Right hindlimb (tissue), 1 donor: ENCODE data around the gene SLC4A2.
"Not testable (repeated sequence)": the region's sequence is repeated elsewhere in the genome, so short reads cannot be mapped to it uniquely, and the experiment has no call there.

ENCODE experiments used
- DNase-seq: peaks from one replicate; pipeline ENCODE4 v3.0.0-alpha.2; 2018

The SLC4A2 gene, protein sequence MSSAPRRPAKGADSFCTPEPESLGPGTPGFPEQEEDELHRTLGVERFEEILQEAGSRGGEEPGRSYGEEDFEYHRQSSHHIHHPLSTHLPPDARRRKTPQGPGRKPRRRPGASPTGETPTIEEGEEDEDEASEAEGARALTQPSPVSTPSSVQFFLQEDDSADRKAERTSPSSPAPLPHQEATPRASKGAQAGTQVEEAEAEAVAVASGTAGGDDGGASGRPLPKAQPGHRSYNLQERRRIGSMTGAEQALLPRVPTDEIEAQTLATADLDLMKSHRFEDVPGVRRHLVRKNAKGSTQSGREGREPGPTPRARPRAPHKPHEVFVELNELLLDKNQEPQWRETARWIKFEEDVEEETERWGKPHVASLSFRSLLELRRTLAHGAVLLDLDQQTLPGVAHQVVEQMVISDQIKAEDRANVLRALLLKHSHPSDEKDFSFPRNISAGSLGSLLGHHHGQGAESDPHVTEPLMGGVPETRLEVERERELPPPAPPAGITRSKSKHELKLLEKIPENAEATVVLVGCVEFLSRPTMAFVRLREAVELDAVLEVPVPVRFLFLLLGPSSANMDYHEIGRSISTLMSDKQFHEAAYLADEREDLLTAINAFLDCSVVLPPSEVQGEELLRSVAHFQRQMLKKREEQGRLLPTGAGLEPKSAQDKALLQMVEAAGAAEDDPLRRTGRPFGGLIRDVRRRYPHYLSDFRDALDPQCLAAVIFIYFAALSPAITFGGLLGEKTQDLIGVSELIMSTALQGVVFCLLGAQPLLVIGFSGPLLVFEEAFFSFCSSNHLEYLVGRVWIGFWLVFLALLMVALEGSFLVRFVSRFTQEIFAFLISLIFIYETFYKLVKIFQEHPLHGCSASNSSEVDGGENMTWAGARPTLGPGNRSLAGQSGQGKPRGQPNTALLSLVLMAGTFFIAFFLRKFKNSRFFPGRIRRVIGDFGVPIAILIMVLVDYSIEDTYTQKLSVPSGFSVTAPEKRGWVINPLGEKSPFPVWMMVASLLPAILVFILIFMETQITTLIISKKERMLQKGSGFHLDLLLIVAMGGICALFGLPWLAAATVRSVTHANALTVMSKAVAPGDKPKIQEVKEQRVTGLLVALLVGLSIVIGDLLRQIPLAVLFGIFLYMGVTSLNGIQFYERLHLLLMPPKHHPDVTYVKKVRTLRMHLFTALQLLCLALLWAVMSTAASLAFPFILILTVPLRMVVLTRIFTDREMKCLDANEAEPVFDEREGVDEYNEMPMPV

DNA sequence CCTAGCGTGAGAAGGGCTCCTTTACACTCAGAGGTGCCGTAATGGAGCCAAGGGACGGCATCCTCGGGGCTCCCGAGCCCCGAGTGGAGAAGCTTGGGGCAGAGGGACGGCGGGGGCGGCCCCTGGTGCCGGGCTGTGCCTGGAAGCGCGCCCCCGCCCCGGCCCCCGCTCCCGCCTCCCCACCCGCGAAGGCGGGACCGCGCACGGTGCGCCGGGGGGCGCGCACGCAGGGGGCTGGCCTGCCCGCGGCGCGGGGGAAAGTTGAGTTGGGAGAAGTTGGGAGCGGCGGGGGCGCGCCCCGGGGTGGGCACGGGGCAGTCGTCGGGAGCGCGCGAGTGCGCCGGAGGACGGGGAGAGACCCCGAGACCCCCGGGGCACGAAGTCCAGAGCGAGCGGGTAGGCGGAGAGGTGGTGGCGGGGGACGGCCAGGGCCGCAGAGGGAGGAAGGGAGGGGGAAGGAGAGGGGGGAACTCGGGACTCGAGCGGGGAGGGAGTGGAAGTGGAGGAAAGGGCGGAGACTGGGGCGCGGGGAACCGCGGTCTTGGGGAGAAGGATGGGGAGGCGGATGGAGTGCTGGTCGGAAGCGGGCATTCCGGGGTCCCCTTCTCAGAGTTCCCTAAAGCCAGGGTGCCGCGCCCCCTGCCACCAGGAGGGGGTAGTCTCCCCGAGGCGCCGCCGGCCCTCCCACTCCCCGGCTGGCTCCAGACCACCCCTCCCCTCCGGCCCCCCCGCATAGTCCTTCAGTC, at the start of gene SLC4A2:
Gene SLC4A2 (plus strand): TSS at position 223 of the 746 bp plus-strand sequence. CDS start 2,399 bp downstream, outside the sequence.
- DNase-seq = peak; percentile 90

DNA sequence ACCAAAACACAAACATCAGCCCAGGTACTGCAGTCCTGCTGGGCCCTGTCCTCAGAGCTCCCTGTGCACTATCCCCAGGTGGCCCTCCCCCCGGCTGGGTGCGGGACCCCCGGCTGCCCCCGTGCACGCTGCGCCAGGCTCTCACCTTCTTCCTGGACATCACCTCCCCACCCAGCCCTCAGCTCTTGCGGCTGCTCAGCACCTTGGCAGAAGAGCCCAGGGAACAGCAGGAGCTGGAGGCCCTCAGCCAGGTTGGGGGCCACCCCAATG, 49.4 kb upstream of the SLC4A2 start:
- DNase-seq = no peak

DNA sequence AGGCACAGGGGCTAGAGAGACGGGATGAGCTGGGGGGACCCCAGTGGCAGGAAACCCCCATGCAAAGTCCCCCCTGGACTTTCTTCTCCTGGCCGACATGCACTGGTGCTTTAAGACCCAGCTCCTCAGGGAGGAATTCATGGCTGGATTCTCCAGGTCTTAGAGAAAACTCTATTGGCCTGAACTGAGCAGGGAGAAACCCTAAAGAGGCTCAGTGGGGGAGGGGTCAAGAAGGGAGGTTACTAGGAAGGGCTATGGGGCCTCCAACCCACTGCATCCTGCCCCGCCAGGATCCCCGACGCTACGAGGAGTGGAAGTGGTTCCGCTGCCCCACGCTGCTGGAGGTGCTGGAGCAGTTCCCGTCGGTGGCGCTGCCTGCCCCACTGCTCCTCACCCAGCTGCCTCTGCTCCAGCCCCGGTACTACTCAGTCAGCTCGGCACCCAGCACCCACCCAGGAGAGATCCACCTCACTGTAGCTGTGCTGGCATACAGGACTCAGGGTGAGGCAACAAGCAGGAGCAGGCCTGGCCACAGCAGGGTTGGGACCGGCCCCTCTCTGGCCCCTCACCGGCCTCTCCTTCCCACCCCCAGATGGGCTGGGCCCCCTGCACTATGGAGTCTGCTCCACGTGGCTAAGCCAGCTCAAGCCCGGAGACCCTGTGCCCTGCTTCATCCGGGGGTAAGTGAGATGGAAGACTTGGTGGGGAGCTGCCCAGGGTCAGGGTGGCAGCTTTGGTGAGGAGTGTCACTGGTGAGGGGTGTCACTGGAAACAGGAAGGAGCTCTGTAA, 48.9 kb upstream of the SLC4A2 start:
- DNase-seq = no peak

DNA sequence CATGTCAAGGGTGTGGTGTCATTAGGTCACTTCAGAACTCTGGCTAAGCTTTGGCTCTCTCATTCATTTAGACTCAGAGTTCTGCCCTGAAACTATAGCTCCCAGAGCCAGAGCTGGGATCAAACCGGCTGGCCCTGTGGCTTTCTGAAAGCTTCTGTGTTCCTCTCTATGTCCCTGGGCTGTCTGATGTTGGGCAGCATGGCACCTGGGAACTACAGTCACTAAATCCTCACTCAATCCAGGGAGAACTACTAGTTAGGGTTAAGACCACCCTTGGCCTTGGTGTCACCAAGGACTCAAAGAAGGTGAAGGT, 48.3 kb upstream of the SLC4A2 start:
- DNase-seq = no peak

DNA sequence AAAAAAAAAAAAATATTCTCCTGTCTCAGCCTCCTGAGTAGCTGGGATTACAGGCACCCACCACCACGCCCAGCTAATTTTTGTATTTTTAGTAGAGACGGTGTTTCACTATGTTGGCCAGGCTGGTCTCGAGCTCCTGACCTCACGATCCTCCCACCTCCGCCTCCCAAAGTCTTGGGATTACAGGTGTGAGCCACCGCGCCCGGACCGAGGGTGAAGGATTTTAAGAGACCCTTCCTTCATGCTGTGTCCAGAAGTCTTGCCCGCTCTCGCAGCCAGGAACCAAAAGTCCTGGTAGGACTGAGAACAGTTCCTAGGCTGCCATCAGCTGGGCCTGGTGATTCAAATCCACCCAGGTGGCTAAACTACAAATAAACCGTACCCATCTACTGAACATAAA, 47.8 kb upstream of the SLC4A2 start:
- not testable (repeated sequence) for DNase-seq

DNA sequence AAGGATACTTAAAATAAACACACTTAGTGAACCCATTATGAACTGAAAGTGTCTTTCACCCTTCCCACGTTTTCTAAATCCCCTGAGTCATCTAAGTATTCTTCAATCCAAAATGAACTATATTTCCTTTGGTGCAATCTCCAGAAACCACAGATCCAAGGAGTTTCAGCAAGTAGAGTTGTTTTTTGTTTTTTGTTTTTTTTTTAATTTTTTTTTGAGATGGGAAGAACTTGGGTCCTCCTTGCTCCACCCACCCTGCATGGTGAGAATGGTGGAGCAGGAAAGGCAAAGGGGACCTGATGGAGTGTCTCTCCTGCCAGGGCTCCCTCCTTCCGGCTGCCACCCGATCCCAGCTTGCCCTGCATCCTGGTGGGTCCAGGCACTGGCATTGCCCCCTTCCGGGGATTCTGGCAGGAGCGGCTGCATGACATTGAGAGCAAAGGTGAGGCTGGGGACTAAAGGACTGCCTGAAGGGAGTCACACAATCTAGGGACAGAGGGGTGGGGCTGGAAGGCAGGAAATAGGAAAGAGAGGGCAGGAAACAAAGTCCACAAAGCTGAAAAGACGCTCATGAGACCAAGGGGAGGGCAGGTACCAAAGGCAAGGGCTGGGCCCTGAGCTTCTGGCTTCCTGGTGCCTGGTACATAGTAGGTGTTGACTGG, 47.2 kb upstream of the SLC4A2 start:
- DNase-seq = no peak

DNA sequence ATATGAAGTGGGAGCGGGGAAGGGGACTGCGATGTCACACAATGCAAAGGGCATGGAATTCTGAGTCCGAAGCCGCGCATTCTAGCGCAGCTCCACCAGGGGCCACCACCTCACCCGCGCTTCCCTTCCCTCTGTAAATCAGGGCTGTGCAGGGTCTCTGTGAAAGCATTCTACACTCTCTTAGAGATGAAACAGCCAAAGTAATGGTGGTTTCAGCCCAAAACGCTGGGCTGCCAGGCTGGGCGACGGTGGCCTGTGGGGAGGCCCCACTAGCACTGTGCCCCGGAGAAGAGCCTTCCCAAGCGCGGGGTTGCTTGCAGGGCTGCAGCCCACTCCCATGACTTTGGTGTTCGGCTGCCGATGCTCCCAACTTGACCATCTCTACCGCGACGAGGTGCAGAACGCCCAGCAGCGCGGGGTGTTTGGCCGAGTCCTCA, 46.5 kb upstream of the SLC4A2 start:
- DNase-seq = no peak

DNA sequence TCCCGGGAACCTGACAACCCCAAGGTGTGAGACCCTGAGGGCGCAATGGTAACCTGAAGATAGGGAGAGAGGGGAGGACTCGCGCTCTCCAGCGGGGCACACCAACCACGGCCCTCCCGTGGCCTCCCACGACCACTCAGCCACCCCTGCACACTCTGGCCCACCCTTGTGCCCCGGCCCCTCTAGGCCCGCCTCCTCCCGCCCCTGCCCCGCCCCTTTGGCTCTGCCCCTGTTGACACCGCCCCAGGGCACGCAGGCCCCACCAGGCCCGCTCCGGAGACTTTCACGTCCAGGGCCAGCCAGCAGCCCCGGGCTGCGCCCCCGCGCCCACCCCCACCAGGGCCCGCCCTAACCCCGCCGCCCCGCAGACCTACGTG, 46.0 kb upstream of the SLC4A2 start:
- DNase-seq = no peak

DNA sequence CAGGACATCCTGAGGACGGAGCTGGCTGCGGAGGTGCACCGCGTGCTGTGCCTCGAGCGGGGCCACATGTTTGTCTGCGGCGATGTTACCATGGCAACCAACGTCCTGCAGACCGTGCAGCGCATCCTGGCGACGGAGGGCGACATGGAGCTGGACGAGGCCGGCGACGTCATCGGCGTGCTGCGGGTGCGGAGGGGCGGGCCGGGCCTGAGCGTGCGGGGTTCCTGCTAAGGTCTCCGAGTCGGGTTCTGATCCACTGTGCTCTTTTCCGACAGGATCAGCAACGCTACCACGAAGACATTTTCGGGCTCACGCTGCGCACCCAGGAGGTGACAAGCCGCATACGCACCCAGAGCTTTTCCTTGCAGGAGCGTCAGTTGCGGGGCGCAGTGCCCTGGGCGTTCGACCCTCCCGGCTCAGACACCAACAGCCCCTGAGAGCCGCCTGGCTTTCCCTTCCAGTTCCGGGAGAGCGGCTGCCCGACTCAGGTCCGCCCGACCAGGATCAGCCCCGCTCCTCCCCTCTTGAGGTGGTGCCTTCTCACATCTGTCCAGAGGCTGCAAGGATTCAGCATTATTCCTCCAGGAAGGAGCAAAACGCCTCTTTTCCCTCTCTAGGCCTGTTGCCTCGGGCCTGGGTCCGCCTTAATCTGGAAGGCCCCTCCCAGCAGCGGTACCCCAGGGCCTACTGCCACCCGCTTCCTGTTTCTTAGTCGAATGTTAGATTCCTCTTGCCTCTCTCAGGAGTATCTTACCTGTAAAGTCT, 45.5 kb upstream of the SLC4A2 start:
- peak; percentile 89 for DNase-seq

DNA sequence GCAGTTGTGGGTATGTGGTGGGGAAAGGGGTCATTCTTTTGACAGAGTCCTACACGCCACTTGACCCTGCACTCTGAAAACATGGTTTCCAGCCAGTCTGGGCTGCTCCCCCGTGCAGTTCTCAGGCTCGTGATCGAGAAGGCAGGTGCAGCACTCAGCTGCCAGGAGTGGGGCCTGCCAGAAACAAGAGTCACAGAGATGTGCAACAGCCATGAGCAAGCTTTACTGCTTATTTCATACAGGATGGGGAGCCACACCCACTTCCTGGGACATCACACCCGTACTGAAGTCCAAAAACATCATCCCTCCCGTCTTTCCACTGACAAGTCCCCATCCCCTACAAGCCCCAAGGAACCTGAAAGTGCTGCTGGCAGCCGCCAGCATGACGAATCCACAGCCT, 44.4 kb upstream of the SLC4A2 start:
- DNase-seq = no peak

DNA sequence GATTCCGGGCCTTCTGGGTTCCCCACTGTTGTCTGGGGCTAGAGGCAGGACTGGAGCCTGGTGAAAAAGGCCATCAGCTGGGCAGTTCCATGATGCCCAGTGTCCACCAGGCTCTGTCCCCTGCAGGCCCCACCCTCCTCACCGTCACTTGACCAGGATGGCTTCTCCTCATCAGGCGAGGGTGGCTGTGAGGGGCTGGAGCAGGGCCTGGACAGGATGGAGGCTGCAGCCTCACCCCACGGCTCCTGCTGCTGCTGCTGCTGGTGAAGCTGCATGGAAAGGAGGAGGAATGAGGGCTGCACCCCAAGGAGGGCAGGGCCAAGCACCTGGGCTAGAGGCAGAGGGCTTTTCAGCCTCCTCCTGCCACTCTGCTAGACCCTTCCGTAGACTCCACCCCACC, 43.4 kb upstream of the SLC4A2 start:
- DNase-seq = no peak

DNA sequence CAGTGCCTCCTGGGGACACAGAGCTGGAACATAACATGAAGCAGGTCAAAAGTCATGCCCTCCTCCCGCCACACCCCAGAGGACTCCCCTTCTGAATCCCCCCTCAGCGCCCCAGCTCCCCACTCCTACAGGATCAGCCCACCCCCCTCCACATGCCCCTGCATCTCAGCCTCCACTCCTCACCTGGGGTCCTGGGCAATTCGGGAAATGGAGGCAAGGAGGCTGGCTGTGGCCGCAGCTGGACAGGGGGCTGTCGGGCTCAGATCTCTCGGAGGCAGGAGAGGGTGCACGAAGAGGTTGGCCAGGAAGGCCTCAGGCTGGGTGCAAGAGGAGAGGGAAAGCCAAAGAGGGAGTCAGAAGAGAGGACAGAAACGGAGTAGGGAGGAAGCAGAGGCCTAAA, 42.9 kb upstream of the SLC4A2 start:
- DNase-seq = no peak

DNA sequence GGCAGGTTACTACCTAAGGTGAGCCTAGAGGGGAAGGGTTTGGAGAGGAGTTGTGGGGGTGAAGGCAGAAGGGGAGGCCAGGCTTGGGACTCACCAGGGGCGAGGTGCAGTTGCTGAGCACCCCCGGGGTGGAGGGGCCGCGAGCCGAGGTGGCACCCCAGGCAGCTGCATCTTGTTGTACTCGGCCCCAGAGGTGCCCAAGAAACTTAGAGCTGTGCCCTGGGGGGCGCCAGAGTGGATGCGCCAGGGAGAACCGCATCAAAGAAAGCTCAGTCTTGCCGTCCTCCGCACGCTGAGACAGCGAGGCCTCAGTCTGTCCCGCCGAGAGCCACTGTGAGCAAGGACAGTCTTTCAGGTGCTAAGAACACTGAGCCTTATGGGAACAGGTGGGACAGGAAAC, 42.4 kb upstream of the SLC4A2 start:
- no peak for DNase-seq

DNA sequence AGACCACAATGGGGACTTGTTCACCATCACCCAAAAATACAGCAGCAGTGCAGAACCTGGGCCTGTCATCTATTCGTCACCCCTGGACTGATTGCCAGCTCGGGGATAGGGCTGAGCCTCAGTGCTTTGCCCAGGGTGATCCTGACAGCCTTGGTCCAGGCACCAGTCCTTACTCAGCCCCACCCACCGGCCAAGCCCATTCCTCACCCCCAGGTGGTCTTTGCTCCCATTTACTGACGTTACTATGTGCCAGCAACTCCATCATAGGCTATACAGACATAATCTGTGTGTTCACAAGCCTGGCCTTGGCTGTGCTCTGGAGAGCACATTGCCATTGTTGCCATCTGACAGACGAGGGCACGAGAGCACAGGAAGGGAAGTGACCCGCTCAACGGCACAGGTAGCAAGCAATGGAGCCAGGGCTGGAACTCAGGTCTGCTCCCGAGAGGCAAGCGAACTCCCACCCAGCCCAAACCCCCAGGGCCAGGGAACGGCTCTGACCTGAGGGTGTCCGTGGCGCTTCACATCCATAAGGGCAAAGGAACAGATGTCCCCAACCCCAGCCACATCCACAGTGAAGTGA, 41.9 kb upstream of the SLC4A2 start:
- no peak for DNase-seq

DNA sequence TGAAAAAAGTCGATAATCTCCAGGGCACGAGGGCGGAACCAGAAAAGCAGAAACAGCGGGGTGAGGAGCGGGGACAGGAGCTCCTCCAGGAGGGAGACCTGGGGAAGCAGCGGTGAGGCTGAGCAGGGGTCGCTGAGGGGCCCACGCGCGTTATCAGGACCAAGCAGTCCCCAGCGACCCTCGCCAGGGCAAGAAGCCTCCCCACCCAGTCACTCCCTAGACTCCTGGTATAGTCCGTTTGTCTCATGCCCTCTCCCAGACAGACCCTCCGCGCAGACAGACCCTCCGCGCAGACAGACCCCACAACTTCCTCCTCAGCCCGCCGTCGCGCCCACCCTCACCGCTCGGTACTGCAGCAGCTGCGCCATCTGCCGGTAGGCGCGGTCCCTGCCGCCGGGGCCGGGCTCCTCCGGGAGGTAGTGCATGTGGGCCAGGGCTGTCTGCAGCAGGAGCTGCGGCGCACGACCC, 41.4 kb upstream of the SLC4A2 start:
- DNase-seq = peak; percentile 82

DNA sequence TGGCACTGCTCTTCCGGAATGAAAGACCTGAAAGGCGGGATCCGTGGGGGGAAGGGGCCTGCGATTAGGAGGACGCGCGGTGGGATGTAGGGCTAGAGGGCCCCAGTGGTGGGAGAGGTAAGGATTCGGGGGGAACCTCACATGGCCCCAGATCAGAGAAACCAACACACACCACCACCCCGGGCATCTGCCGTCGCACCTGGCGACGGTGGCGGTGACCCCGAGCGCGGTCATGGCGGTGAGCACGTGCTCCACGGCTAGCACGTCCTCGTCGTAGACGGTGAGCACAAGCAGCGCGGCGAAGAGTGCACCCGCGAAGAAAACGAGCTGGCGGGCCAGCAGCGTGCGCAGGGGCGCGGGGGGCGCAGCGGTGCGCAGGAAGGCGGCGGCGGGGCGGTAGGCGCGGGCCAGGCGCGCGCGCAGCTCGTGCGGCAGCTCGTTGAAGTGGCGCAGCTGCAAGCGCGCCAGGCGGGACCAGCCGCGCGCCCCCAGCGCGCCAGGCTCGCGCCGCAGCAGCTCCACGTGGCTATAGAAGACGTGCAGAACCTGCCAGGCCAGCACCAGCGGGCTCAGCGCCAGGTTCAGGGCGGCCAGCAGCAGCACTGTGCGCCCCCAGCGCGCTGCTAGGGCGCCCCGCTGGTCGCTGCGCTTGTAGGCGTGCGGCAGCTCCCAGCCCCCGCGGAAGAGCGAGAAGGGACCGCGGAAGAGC, 40.8 kb upstream of the SLC4A2 start:
- DNase-seq = peak; percentile 64

DNA sequence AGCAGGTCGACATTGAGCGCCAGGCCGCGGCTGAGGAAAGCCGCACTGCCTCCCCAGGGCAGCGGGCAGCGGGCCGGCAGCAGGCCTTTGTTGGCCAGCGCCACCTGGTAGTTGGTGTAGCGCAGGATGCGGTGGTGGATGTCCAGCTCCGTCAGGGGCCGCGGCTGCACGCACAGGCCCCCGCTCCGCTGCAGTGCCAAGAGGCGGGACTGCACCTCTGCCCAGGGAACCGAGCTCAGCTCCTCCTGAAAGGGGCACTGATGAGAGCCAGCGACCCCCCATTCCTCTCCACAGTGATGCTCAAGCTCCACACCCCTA, 40.3 kb upstream of the SLC4A2 start:
- no peak for DNase-seq

DNA sequence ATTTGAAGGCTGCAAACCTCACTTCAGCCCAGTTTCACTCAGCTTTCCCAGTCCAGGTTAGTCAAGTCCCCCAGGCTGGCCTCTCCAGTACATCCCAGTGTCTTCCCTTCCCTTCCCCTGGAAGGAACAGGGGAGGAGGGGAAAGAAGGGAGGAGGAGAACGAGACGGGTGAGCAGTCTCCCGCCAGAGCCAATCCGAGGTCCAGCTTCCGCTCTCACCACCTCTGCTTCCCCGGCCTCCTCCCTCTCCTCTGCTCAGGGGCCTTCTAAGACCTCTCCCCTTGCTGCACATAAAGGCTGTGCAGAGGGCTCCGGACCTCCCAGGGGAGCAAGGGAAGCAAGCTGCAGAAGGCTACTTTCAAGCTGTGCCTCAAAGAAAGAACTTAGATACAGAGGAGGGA, 39.2 kb upstream of the SLC4A2 start:
- no peak for DNase-seq

DNA sequence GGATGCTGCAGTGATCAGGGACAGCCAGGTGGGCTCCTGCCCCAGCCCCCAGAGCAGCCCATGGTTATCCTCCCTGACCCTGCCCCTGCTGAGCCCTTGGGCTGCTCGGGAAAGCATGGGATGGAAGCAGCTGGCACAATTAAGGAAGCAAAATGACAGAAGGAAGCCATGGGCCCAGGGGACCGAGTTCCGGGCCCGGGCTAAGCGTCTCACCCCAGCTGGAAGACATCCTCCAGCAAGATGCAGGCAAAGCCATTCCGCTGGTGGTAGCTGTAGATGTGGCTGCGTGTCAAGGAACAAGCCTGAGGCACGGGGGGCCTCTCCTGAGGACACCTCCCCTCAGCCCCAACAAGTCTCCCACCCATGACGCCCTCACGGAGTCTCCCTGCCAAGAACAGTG, 36.2 kb upstream of the SLC4A2 start:
- no peak for DNase-seq
